ENCODE results near the gene MAGEA9. TPM values are rescaled to one million over a fixed set of nuclear protein-coding genes. Genes with fewer than 3 reads are reported as not detected.

The MAGEA9 gene
- total and polyA plus RNA-seq, 2 donors from 2014 or later, result not detected

- TF ChIP-seq CTCF (IDR thresholded peaks at IDR 0.05; ENCODE audit: borderline replicate concordance, extremely low read depth, insufficient read depth), result no peak
- FAIRE-seq, result no peak
- Histone ChIP-seq H3K4me3 (ENCODE audit: low read length in 3 of 3) (no peak overlapping the region), H3K9ac (ENCODE audit: low read length in 3 of 3) (no peak overlapping the region), H3K36me3 (ENCODE audit: control insufficient read depth in 2 of 3, insufficient read depth in 3 of 3, low read length in 3 of 3) (no peaks in the 10 kb centered on the region), H3K27ac (ENCODE audit: low read depth in 2 of 2, low read length in 2 of 2) (no peak overlapping the region), H3K27me3 (ENCODE audit: control insufficient read depth, insufficient read depth, low read length) (no peaks in the 10 kb centered on the region), H3K4me1 (ENCODE audit: control insufficient read depth in 2 of 3, insufficient read depth in 2 of 3, low read depth in 1 of 3, low read length in 3 of 3) (no peaks in the 10 kb centered on the region), H3K9me3 (ENCODE audit: control insufficient read depth in 2 of 3, insufficient read depth in 1 of 3, low read length in 3 of 3) (no peaks in the 10 kb centered on the region)
- DNase-seq, result no peak
- intact Hi-C loops (cut with DNase I), result no loop called here
Observed at GRCh38 chrX:149804102-149804501, 22.4 kb downstream of the MAGEA9 start.

- no peak overlapping the region for H3K9ac ChIP-seq (ENCODE audit: low read length in 3 of 3)
- H3K4me1 ChIP-seq (ENCODE audit: control insufficient read depth in 2 of 3, insufficient read depth in 2 of 3, low read depth in 1 of 3, low read length in 3 of 3), result no peaks in the 10 kb centered on the region
- FAIRE-seq (no peak), DNase-seq (no peak)
- H3K27ac ChIP-seq (ENCODE audit: low read depth in 2 of 2, low read length in 2 of 2), result no peak overlapping the region
- H3K4me3 ChIP-seq (ENCODE audit: low read length in 3 of 3), result no peak overlapping the region
- TF ChIP-seq CTCF (IDR thresholded peaks at IDR 0.05; ENCODE audit: borderline replicate concordance, extremely low read depth, insufficient read depth), result no peak
- H3K36me3 ChIP-seq (ENCODE audit: control insufficient read depth in 2 of 3, insufficient read depth in 3 of 3, low read length in 3 of 3), result no peaks in the 10 kb centered on the region
- H3K9me3 ChIP-seq (ENCODE audit: control insufficient read depth in 2 of 3, insufficient read depth in 1 of 3, low read length in 3 of 3), result no peaks in the 10 kb centered on the region
- intact Hi-C loops (cut with DNase I), result no loop called here
- H3K27me3 ChIP-seq (ENCODE audit: control insufficient read depth, insufficient read depth, low read length), result no peaks in the 10 kb centered on the region
Observed at GRCh38 chrX:149807747-149808458, 26.2 kb downstream of the MAGEA9 start.

- Histone ChIP-seq H3K9ac (ENCODE audit: low read length in 3 of 3) (no peak overlapping the region), H3K27me3 (ENCODE audit: control insufficient read depth, insufficient read depth, low read length) (no peaks in the 10 kb centered on the region), H3K4me3 (ENCODE audit: low read length in 3 of 3) (no peak overlapping the region), H3K9me3 (ENCODE audit: control insufficient read depth in 2 of 3, insufficient read depth in 1 of 3, low read length in 3 of 3) (no peaks in the 10 kb centered on the region), H3K4me1 (ENCODE audit: control insufficient read depth in 2 of 3, insufficient read depth in 2 of 3, low read depth in 1 of 3, low read length in 3 of 3) (no peaks in the 10 kb centered on the region), H3K27ac (ENCODE audit: low read depth in 2 of 2, low read length in 2 of 2) (no peak overlapping the region), H3K36me3 (ENCODE audit: control insufficient read depth in 2 of 3, insufficient read depth in 3 of 3, low read length in 3 of 3) (no peaks in the 10 kb centered on the region)
- FAIRE-seq (no peak), DNase-seq (no peak)
- no peak for TF ChIP-seq CTCF (IDR thresholded peaks at IDR 0.05; ENCODE audit: borderline replicate concordance, extremely low read depth, insufficient read depth)
- intact Hi-C loops (cut with DNase I), result no loop called here
Observed at GRCh38 chrX:149818652-149819051, 36.9 kb downstream of the MAGEA9 start.

GRCh38 chrX:149819371-149819770 is 37.6 kb downstream of the MAGEA9 start:
- Histone ChIP-seq H3K4me1 (ENCODE audit: control insufficient read depth in 2 of 3, insufficient read depth in 2 of 3, low read depth in 1 of 3, low read length in 3 of 3) (no peaks in the 10 kb centered on the region), H3K36me3 (ENCODE audit: control insufficient read depth in 2 of 3, insufficient read depth in 3 of 3, low read length in 3 of 3) (no peaks in the 10 kb centered on the region), H3K27ac (ENCODE audit: low read depth in 2 of 2, low read length in 2 of 2) (no peak overlapping the region), H3K9ac (ENCODE audit: low read length in 3 of 3) (no peak overlapping the region), H3K9me3 (ENCODE audit: control insufficient read depth in 2 of 3, insufficient read depth in 1 of 3, low read length in 3 of 3) (no peaks in the 10 kb centered on the region), H3K4me3 (ENCODE audit: low read length in 3 of 3) (no peak overlapping the region), H3K27me3 (ENCODE audit: control insufficient read depth, insufficient read depth, low read length) (no peaks in the 10 kb centered on the region)
- no peak for FAIRE-seq
- TF ChIP-seq CTCF (IDR thresholded peaks at IDR 0.05; ENCODE audit: borderline replicate concordance, extremely low read depth, insufficient read depth), result no peak
- intact Hi-C loops (cut with DNase I), result no loop called here
- DNase-seq, result no peak

All from kidney (tissue), 14 donors.